Activated naive CD4-positive, alpha-beta T cell treated with anti-CD3 and anti-CD28 coated beads, Interleukin-2, amount 50 U/mL, for 16 hours (primary cell): ENCODE measurements around the gene NDFIP2.

Source experiments
- DNase-seq: peaks from one replicate; pipeline ENCODE4 v3.0.0-alpha.2; 2020

NDFIP2 gene

GRCh38 chr13:79480954-79481684 is at the start of gene NDFIP2:
Gene NDFIP2 (plus strand): TSS chr13:79481155. CDS start chr13:79481204, 49 bp downstream.
- DNase-seq: peak; percentile 91

GRCh38 chr13:79432086-79432485 is 48.9 kb upstream of the NDFIP2 start:
- DNase-seq: no peak

GRCh38 chr13:79432992-79433391 is 48.0 kb upstream of the NDFIP2 start:
- no peak for DNase-seq

DNA sequence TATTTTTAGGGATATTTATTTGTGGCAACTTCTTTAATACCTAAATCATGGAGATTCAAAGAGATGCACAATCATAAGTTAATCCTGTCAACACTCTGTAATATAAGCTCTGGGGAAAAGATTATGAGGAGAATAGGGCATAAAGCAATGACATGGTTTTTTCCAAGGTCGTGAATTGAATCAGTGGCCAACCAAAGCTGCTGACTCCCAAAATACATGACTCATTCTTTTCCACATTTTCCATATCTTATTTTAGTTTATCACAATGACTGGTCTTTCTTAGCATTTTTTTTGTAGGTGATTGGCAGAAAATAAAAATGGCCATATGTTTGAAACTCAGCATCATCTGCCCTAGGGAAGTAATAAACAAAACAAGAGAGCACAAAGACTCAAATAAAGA is 46.4 kb upstream of the NDFIP2 start:
- DNase-seq: no peak

- no peak for DNase-seq
Observed at GRCh38 chr13:79435561-79435990, 45.4 kb upstream of the NDFIP2 start.

- DNase-seq: no peak
Observed at GRCh38 chr13:79439275-79439674, 41.7 kb upstream of the NDFIP2 start.

- DNase-seq: no peak
Observed at GRCh38 chr13:79440958-79441528, 39.9 kb upstream of the NDFIP2 start.

GRCh38 chr13:79442221-79442620 is 38.7 kb upstream of the NDFIP2 start:
- DNase-seq: no peak

DNA sequence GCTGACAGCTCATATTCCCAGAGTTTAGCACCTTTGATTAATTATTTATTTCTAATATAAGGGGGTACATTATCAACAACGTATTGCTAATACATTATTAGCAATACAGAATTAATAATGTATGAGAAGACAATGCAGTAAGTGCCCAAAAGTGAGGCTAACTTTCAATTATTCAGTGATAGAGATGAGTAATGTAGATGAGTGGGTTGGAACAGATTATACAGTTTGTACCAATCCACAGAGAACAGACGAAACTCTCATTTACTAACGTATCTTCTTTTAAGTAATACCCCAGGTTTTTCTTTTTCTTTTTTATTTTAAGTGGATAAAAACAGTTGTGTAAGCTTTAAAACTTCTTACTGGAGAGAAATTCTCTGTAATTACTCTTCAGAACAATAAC is 38.2 kb upstream of the NDFIP2 start:
- DNase-seq: no peak

- DNase-seq: no peak
Observed at GRCh38 chr13:79445968-79446645, 34.8 kb upstream of the NDFIP2 start.

GRCh38 chr13:79447141-79447540 is 33.8 kb upstream of the NDFIP2 start:
- DNase-seq: no peak

GRCh38 chr13:79447741-79448140 is 33.2 kb upstream of the NDFIP2 start:
- no peak for DNase-seq

- no peak for DNase-seq
Observed at GRCh38 chr13:79448413-79448812, 32.5 kb upstream of the NDFIP2 start.

DNA sequence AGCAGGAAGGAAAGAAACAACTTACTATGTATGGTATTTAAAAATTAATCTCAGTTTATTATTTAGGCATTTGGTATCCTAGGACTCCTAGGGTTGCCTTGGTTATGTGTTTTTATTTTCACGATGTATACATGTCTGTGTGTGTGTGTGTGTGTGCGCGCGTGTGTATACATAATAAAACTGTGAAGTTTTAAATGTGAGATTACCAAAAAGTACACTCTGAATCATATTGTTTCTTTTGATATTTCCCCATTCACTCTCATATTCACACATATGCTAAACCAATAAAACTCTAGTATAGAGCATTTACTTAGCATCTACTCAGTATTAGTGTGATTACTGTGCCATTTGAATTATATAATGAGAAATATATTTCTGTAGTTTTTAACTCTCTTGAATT is 30.8 kb upstream of the NDFIP2 start:
- DNase-seq: peak; percentile 33

DNA sequence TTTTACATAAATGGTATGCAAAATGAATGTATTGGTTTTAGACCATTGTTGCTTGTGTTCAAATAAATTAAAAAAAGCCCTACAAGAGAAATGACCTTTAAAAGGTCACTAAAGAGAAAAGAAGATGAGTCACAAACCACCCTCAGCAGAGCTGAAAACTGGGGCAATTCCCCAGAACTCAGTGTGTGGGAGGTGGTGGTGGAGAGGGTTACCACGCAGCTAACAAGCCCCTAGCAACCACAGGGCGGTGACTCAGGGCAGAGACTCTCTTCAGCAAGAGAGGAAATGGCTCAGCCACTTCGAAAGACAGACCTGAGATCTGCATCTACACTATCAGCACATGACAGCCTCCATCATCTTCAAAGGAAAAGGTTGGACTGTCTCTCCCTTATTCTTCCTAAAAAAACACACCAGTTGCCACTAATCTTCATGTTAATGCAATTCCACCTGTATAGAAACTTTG is 29.4 kb upstream of the NDFIP2 start:
- peak; percentile 92 for DNase-seq

DNA sequence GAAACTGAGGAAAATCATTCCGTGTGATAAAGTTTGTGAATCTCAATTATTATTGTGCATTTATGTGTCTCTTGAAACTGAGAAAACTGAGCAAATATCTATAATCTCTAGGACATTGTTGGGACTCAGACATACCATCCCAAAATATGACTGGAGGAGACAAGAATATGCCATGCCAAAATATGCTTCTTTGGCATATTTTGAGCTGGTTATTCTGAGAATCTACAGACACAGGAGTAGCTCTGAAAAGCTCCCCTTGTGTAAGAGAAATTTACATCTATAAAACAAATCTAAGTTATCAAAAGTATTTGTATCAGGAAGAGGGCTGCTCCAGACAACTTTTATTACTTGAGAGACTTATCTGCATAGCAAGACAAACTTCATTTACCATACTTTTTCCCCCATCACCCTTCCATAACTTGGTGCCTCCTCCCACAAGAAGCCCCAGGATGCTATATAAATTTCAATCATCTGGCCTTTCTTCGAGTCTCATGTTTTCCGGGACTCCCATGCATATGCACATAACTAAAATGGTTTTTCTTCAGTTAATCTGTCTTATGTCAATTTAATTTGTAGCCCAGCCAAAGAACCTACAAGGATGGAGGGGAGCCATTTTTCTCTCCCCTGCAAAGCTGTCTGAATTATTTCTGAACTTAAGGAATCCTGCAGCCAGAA is 28.6 kb upstream of the NDFIP2 start:
- DNase-seq: no peak

GRCh38 chr13:79455331-79455730 is 25.6 kb upstream of the NDFIP2 start:
- DNase-seq: no peak

DNA sequence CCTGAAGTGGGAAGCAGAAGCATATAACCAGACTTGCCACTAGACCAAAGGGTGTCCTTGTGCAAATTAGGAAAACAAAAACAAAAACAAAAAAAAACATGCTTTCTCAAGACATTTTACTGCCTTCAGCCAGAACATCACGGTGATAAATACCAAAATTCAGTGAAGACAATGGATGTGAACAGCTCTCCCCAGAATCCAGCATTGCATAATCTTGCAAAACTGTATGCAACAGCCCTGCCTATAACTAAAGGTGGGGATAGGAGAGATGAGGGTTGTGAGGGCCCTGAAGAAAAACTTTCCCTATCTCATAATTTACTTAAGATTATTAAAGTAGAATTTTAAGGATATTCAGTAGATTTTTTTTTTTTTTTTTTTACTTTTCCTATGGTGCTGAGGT is 24.9 kb upstream of the NDFIP2 start:
- DNase-seq: no peak

- no peak for DNase-seq
Observed at GRCh38 chr13:79456656-79457365, 24.1 kb upstream of the NDFIP2 start.

- DNase-seq: no peak
Observed at GRCh38 chr13:79457390-79457789, 23.6 kb upstream of the NDFIP2 start.

- DNase-seq: no peak
Observed at GRCh38 chr13:79457948-79458347, 23.0 kb upstream of the NDFIP2 start.

DNA sequence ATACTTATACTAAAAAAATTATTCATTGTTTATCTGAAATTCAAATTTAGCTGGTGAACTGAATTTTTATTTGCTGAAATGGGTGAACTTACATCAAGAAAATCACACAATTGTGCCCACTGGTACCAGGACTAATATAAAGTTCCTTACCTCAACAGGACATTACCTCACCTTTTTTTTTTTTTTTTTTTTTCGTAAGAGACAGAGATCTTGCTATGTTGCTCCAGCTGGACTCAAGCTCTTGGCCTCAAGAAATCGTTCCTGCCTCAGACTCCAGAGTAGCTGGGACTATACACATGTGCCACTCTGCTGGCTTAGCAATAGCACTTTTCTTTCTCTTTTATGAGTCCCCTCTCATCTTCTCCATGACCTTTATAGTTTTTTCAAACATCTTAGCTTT is 22.5 kb upstream of the NDFIP2 start:
- DNase-seq: no peak

GRCh38 chr13:79459906-79460305 is 21.0 kb upstream of the NDFIP2 start:
- DNase-seq: no peak
